IMR-90 (cell line): ENCODE measurements around the gene APOE. TPM values are rescaled to one million over a fixed set of nuclear protein-coding genes. Genes with fewer than 3 reads are reported as not detected.

ENCODE experiments used
- ATAC-seq: fragments of 200-7000 bp; cut with Tn5 transposase; 2 replicates; pipeline ENCODE4 v1.9.1; 2020; ENCODE audit warnings: low read depth, mild to moderate bottlenecking, moderate library complexity
- BruUV-seq: library from RNA; stranded (reverse); fragments of 400-500 nt; replicated peaks from 2 replicates; lab custom pipeline; 2021; lab: Mats Ljungman, UMichigan
- CTCF ChIA-PET: fragments of 300-600 bp; formaldehyde crosslinking; extraction: SDS; loops from one replicate; lab custom pipeline; 2021; ENCODE audit warnings: antibody characterized with exemption; lab: Yijun Ruan, JAX
- POLR2A ChIA-PET: fragments of 300-600 bp; sonication (Branson Sonifier 250); formaldehyde crosslinking; loops from one replicate; lab custom pipeline; 2022; ENCODE audit warnings: antibody characterized with exemption; ENCODE audit not compliant: unreplicated experiment; lab: Charles Lee
- DNase-seq: peaks from one replicate; pipeline ENCODE4 v3.0.0; 2013
- H2AFZ ChIP-seq: replicated peaks from 2 replicates; pipeline ENCODE3; 2013; ENCODE audit warnings: low read length, mild to moderate bottlenecking; ENCODE audit not compliant: poor library complexity
- H2AK5ac ChIP-seq: 2 replicates; pipeline ENCODE4 v1.6.1; 2013; ENCODE audit warnings: low read depth, low read length, inconsistent platforms
- H2AK9ac ChIP-seq: replicated peaks from 2 replicates; pipeline ENCODE3; 2013; ENCODE audit warnings: mild to moderate bottlenecking, low read depth, low read length, moderate library complexity; ENCODE audit not compliant: poor library complexity
- H2BK120ac ChIP-seq: 2 replicates; pipeline ENCODE4 v1.6.1; 2013; ENCODE audit warnings: low read depth, low read length, inconsistent platforms
- H2BK15ac ChIP-seq: 3 replicates; pipeline ENCODE4 v1.6.1; 2013; ENCODE audit warnings: low read depth, low read length, inconsistent platforms
- H2BK20ac ChIP-seq: 2 replicates; pipeline ENCODE4 v1.6.1; 2013; ENCODE audit warnings: low read depth, mild to moderate bottlenecking, inconsistent platforms, low read length, moderate library complexity
- H2BK5ac ChIP-seq: 2 replicates; pipeline ENCODE4 v1.6.1; 2013; ENCODE audit warnings: mild to moderate bottlenecking, low read depth, low read length, inconsistent platforms; ENCODE audit not compliant: poor library complexity, severe bottlenecking
- H3K14ac ChIP-seq: replicated peaks from 2 replicates; pipeline ENCODE4 v1.6.1; 2013; ENCODE audit warnings: low read depth, low read length, inconsistent platforms
- H3K18ac ChIP-seq: 2 replicates; pipeline ENCODE4 v1.6.1; 2013; ENCODE audit warnings: low read depth, low read length, control low read depth
- H3K23ac ChIP-seq: 2 replicates; pipeline ENCODE4 v1.6.1; 2013; ENCODE audit warnings: low read depth, low read length, inconsistent platforms
- H3K27ac ChIP-seq: 2 replicates; pipeline ENCODE4 v1.5.1; 2013; ENCODE audit warnings: mild to moderate bottlenecking, control low read depth, low read length; ENCODE audit not compliant: insufficient read depth
- H3K27me3 ChIP-seq: 2 replicates; pipeline ENCODE4 v1.6.1; 2013; ENCODE audit warnings: low read length; ENCODE audit not compliant: control insufficient read depth, insufficient read depth
- H3K36me3 ChIP-seq: 2 replicates; pipeline ENCODE4 v1.6.1; 2013; ENCODE audit warnings: low read length, mixed read lengths; ENCODE audit not compliant: control insufficient read depth, insufficient read depth
- H3K4ac ChIP-seq: 2 replicates; pipeline ENCODE4 v1.6.1; 2013; ENCODE audit warnings: low read depth, low read length, inconsistent platforms
- H3K4me1 ChIP-seq: 2 replicates; pipeline ENCODE4 v1.6.1; 2013; ENCODE audit warnings: low read length, mixed read lengths; ENCODE audit not compliant: control insufficient read depth, insufficient read depth
- H3K4me2 ChIP-seq: 2 replicates; pipeline ENCODE4 v1.6.1; 2013; ENCODE audit warnings: low read depth, mild to moderate bottlenecking, control low read depth, low read length, moderate library complexity
- H3K4me3 ChIP-seq: 2 replicates; pipeline ENCODE4 v1.5.1; 2013; ENCODE audit warnings: low read depth, mild to moderate bottlenecking, control low read depth, low read length, moderate library complexity; ENCODE audit not compliant: insufficient read depth
- H3K56ac ChIP-seq: 2 replicates; pipeline ENCODE4 v1.6.1; 2013; ENCODE audit warnings: low read length, inconsistent platforms; ENCODE audit not compliant: insufficient read depth; ENCODE audit errors: extremely low read depth
- H3K79me1 ChIP-seq, 2 experiments: 2 replicates each; pipeline ENCODE4 v1.6.1; 2013; ENCODE audit warnings: low read length in 2 of 2, inconsistent platforms in 1 of 2, low read depth in 1 of 2
- H3K9ac ChIP-seq: 2 replicates; pipeline ENCODE4 v1.6.1; 2013; ENCODE audit warnings: low read depth, low read length, control low read depth
- H3K9me1 ChIP-seq: 2 replicates; pipeline ENCODE4 v1.6.1; 2013; ENCODE audit warnings: low read length, inconsistent platforms; ENCODE audit not compliant: insufficient read depth
- H3K9me3 ChIP-seq: 2 replicates; pipeline ENCODE4 v1.6.1; 2013; ENCODE audit warnings: low read length; ENCODE audit not compliant: control insufficient read depth, insufficient read depth
- H4K20me1 ChIP-seq: 2 replicates; pipeline ENCODE4 v1.6.1; 2013; ENCODE audit warnings: low read length, inconsistent platforms; ENCODE audit not compliant: insufficient read depth
- H4K5ac ChIP-seq: 2 replicates; pipeline ENCODE4 v1.6.1; 2013; ENCODE audit warnings: mild to moderate bottlenecking, low read depth, low read length, control low read depth
- H4K8ac ChIP-seq, 2 experiments: 2 replicates each; pipeline ENCODE4 v1.6.1; 2013; ENCODE audit warnings: low read depth in 2 of 2, low read length in 2 of 2, control low read depth in 1 of 2, inconsistent platforms in 1 of 2
- H4K91ac ChIP-seq: 2 replicates; pipeline ENCODE4 v1.6.1; 2013; ENCODE audit warnings: low read depth, low read length, inconsistent platforms; ENCODE audit not compliant: insufficient read depth
- BHLHE40 ChIP-seq: fragments of 150-350 bp; IDR thresholded peaks from 2 replicates; pipeline ENCODE4 v1.6.1; 2016; ENCODE audit warnings: mild to moderate bottlenecking, low read depth, low read length
- CEBPB ChIP-seq: IDR thresholded peaks from 2 replicates; pipeline ENCODE4 v1.6.1; 2012; ENCODE audit warnings: low read depth, low read length, improper control_type of control experiment
- CTCF ChIP-seq: conservative IDR thresholded peaks from 2 replicates; pipeline ENCODE4 v1.5.1; 2012; ENCODE audit warnings: mild to moderate bottlenecking, low read depth, low read length, improper control_type of control experiment
- ELK1 ChIP-seq: fragments of 150-350 bp; IDR thresholded peaks from 2 replicates; pipeline ENCODE4 v1.6.1; 2016; ENCODE audit warnings: low read depth, mild to moderate bottlenecking, low read length, moderate library complexity, borderline replicate concordance
- FOS ChIP-seq: fragments of 150-350 bp; IDR thresholded peaks from 2 replicates; pipeline ENCODE4 v1.6.1; 2016; ENCODE audit warnings: low read depth, low read length
- MAFK ChIP-seq: IDR thresholded peaks from 2 replicates; pipeline ENCODE4 v1.6.1; 2012; ENCODE audit warnings: low read depth, low read length, improper control_type of control experiment
- MAZ ChIP-seq: IDR thresholded peaks from 2 replicates; pipeline ENCODE4 v1.6.1; 2012; ENCODE audit warnings: low read depth, mild to moderate bottlenecking, low read length, improper control_type of control experiment, moderate library complexity, borderline replicate concordance
- NFE2L2 ChIP-seq: fragments of 150-350 bp; IDR thresholded peaks from 2 replicates; pipeline ENCODE4 v1.6.1; 2016; ENCODE audit warnings: low read depth, mild to moderate bottlenecking, low read length
- RAD21 ChIP-seq: IDR thresholded peaks from 2 replicates; pipeline ENCODE4 v1.6.1; 2012; ENCODE audit warnings: low read length, improper control_type of control experiment
- RCOR1 ChIP-seq: IDR thresholded peaks from 2 replicates; pipeline ENCODE4 v1.6.1; 2012; ENCODE audit warnings: mild to moderate bottlenecking, low read length, improper control_type of control experiment; ENCODE audit not compliant: insufficient replicate concordance
- RFX5 ChIP-seq: IDR thresholded peaks from 2 replicates; pipeline ENCODE4 v1.8.0; 2012; ENCODE audit warnings: low read depth, mild to moderate bottlenecking, low read length, moderate library complexity
- SMC3 ChIP-seq: fragments of 150-350 bp; IDR thresholded peaks from 2 replicates; pipeline ENCODE4 v1.6.1; 2016; ENCODE audit warnings: low read depth, mild to moderate bottlenecking, antibody characterized with exemption, low read length, moderate library complexity
- WGBS, 2 experiments: methylation state at CpG; one replicate each; pipeline versions ENCODE4 v1.1.5 to v1.1.7; 2013; ENCODE audit warnings: missing lambda C conversion rate in 2 of 2; ENCODE audit not compliant: insufficient read length in 1 of 2; ENCODE audit errors: extremely low coverage in 2 of 2; 5-methylcytosine and 5-hydroxymethylcytosine counted together
- dilution Hi-C: fragments of 300-500 bp; cut with HindIII; formaldehyde crosslinking; loops from one replicate; pipeline ENCODE4 v1.14.3; 2018; ENCODE audit warnings: low sequenced_read_pairs; ENCODE audit not compliant: unreplicated experiment
- in situ Hi-C: fragments of 300-500 bp; cut with MboI; formaldehyde crosslinking; loops from 3 replicates; pipeline ENCODE4 v1.14.3; 2019; ENCODE audit warnings: low sequenced_read_pairs, inconsistent platforms, mixed read lengths
- intact Hi-C: fragments of 100-400 bp; cut with micrococcal nuclease; formaldehyde crosslinking; loops from 2 replicates; pipeline ENCODE4 v1.10.0; 2022
- polyA plus RNA-seq, 3 experiments: library from polyadenylated mRNA; depleted of rRNA; stranded (reverse); fragments of >200 nt; gene quantifications; 2 replicates each; pipeline ENCODE4 v1.2.3, GENCODE V29; 2012; ENCODE audit warnings: low replicate concordance in 1 of 3
- total RNA-seq: library from RNA; depleted of rRNA; stranded (reverse); fragments of >200 nt; gene quantifications from 2 replicates; pipeline ENCODE4 v1.2.3, GENCODE V29; 2012

APOE gene
- total and polyA plus RNA-seq, 2 of the 4 experiments (the other 2 are of a cell fraction), result 0.18 to 2.0 TPM

GRCh38 chr19:44955505-44956439 is 50.2 kb downstream of the APOE start (continued):
- TF ChIP-seq NFE2L2 (no peak), SMC3 (no peak), MAFK (no peak)

GRCh38 chr19:44957526-44957925 is 51.9 kb downstream of the APOE start:
- no TSS peak for BruUV-seq
- dilution Hi-C loops, result no loop called here
- TF ChIP-seq ELK1 (no peak), SMC3 (no peak), RCOR1 (no peak), RAD21 (no peak), CTCF (no peak), BHLHE40 (no peak), RFX5 (no peak), FOS (no peak), MAZ (no peak), CEBPB (no peak)

More at GRCh38 chr19:44957526-44957925, 51.9 kb downstream of the APOE start:
- DNase-seq (no peak), ATAC-seq (no peak)
- Histone ChIP-seq H3K18ac (no peak overlapping the region), H3K36me3 (peaks cover 17% of the 10 kb centered on the region), H3K23ac (0 out of 2 replicates have a peak overlapping the region, but pooled peaks have one; percentile 17), H3K79me1 (peaks cover 12 to 82% of the 10 kb centered on the region in 2 experiments), H3K27me3 (no peaks in the 10 kb centered on the region), H2AFZ (no peak overlapping the region), H3K9me3 (no peaks in the 10 kb centered on the region), H2AK5ac (no peak overlapping the region), H2BK20ac (no peak overlapping the region), H4K91ac (no peak overlapping the region), H3K4me2 (peak overlapping the region; percentile 13; the same call in 1 of the 2 replicates), H3K9me1 (peaks cover 11% of the 10 kb centered on the region; the same call in 1 of the 2 replicates), H4K8ac (no peak overlapping the region), H4K5ac (no peak overlapping the region), H3K56ac (no peak overlapping the region), H4K20me1 (peaks cover 64% of the 10 kb centered on the region), H3K9ac (peak overlapping the region; percentile 23; the same call in 1 of the 2 replicates), H3K27ac (no peak overlapping the region), H3K4me3 (no peak overlapping the region), H2BK15ac (no peak overlapping the region), H3K4me1 (peaks cover 7% of the 10 kb centered on the region), H3K14ac (no peak overlapping the region), H2BK5ac (no peak overlapping the region), H2AK9ac (no peak overlapping the region), H2BK120ac (no peak overlapping the region), H3K4ac (no peak overlapping the region)
- intact Hi-C loops, result loop anchor here (10.0 kb wide), 1 partner anchor 383 kb away; no protein-coding TSS in a partner anchor
- WGBS, 2 experiments, result 94% methylated on average over 3 of the region's 7 CpGs; no CpG with 5 or more reads in 1 of the 2 experiments
- CTCF ChIA-PET, result interaction anchor here (0.6 kb wide), 1 partner anchor 16 kb away, joined by 5 read pairs; no protein-coding TSS in a partner anchor
- POLR2A ChIA-PET, result no interaction called here
- in situ Hi-C loops, result loop anchor here (10.0 kb wide), 1 partner anchor 273 kb away; no protein-coding TSS in a partner anchor
